CD4-positive, alpha-beta T cell treated with Interleukin-1 beta for 1 hour (primary cell): ENCODE data around the gene GIT2.

Source experiments
- DNase-seq, 2 donors: peaks; one replicate each; pipeline ENCODE4 v3.0.0-alpha.2; 2020 to 2022

The GIT2 gene

GRCh38 chr12:109885616-109886015 lies 110.6 kb downstream of the GIT2 start:
- no peak for DNase-seq

DNA sequence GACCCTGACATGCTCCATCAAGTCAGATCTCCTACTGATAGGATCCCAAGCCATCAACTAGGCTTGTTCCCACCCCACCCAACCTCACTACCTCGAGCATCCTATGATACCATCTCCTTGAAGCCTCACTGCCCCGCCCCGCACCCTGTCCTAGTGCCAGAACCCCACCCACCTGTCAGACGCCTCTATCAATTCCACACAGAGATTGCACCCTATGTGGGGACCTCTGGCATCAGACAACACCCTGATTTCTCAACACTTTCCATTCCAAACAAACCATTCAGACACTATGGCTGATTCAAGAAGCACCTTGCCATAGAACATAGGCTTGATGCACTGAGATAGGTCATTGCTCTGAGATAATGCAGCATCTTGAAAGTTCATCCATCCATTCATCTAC lies 112.7 kb downstream of the GIT2 start:
- no peak for DNase-seq

DNA sequence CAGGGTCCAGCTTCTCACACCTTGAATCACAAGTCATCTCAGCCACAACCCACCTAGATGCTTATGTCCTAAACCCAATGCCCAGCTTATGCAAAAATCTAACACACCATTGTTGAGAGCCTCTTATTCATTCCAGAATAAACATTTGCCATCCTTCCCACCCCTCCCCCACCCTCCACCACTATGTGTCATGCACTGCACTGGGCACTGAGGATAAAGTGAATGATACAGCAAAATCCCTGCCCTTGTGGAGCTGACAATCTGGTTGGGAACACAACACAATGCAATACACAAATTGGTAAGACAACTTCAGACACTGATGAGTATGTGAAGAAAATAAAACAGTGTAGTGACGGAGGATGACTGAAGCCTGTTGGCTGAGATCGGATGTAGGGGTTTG lies 114.4 kb downstream of the GIT2 start:
- DNase-seq: no peak

DNA sequence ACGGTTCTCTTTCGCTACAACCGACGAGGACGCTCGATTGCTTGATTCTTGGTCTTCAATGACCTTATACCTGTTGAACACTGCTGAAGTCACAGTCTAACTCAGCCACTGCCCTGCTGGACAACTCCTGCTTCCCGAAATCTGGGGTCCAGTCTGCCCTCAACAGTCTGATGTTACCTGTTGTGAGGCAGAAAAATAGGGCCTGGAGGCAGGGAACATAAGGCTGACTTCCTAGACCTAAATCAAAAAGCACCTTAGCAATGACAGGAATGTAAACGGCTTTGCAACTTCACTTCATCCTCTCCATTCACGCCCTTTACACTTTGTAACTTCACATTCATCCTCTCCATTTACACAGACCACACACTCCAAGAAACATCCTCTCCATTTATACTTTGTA lies 115.2 kb downstream of the GIT2 start:
- no peak for DNase-seq

DNA sequence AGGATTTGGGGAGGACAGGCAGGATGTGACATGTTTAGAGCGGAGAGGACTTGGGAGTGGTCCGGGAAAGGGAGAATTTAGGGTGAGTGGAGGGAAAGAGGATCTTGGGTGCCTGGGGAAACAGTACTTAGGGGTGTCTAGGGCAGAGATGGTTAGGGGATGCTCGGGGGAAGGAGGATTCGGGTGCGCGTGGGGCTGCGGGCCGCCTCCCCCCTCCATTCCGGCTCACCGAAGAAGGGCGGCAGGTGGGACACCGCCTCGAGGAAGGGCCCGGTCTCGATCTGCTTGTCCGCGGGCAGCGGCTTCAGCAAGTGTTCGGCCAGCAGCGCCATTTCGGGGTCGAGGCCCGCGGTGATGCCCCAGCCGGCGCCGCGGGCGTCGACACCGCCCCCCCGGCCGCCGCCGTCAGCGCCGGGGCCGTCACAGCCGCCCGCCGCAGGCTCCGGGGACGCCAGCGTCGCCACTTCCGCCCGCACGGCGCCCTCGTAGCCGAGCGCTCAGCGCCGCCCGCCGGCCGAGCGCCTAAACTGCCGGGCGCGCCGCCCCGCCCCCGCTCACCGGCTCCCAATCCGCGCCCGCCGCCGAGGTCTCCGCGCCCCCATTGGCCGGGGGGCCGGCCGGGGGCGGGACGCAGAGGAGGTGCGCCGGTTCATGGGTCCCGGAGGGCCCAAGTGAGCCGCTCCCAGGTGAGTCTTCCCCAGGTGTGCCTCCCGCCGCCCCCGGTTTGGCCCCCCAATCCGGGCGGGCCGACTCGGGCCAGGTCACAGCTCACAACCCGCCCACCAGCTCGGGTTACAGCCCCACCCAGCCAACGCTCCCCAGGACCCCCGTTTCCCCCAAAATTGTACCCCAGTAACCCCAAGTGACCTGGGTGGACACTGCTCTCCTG lies 115.9 kb downstream of the GIT2 start, which contains the start of gene GLTP:
Gene GLTP, minus strand, starts transcription at position 499 of the 889 bp plus-strand sequence. Its CDS starts 167 bp downstream, at position 332.
- DNase-seq: peak; percentile 92 to 93
